ENCODE data around the gene BST2.

Gene BST2

DNA sequence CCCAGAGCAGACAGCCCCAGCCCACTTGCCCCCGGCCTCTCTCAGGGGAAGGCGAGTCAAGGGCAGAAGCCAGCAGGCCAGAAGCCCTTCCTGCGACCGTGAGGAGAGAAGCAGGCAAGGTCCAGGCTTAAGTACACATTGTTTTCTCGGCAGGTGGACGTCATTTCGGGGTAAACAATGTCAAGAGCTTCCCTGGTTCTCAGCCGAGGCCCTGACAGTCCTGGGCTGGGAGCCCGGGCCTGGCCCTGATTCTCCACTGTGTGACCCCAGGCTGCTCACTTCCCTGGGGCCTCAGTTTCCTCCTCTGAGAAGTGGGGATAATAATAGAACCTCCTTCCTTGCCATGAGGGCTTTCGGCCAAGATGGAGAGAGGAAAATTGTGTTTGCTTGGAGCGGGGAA, 47.7 kb downstream of the BST2 start:
- no peak for TF ChIP-seq GLI2 (tag by site-specific recombination; IDR thresholded peaks at IDR 0.05; ENCODE audit: borderline replicate concordance, low read depth)
- TF ChIP-seq ZNF530 (tag by site-specific recombination; IDR thresholded peaks at IDR 0.05; ENCODE audit: low read depth), result no peak
- TF ChIP-seq, protein P1, sequence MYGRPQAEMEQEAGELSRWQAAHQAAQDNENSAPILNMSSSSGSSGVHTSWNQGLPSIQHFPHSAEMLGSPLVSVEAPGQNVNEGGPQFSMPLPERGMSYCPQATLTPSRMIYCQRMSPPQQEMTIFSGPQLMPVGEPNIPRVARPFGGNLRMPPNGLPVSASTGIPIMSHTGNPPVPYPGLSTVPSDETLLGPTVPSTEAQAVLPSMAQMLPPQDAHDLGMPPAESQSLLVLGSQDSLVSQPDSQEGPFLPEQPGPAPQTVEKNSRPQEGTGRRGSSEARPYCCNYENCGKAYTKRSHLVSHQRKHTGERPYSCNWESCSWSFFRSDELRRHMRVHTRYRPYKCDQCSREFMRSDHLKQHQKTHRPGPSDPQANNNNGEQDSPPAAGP (tag by site-specific recombination; IDR thresholded peaks at IDR 0.05), result no peak
- no peak for TF ChIP-seq ZNF350 (tag by site-specific recombination; IDR thresholded peaks at IDR 0.05)
- CTCF ChIA-PET, result interaction anchor here (1.4 kb wide), 1 partner anchor 9 kb away, joined by 3 read pairs; no protein-coding TSS in a partner anchor
- Histone ChIP-seq H3K4me1 (ENCODE audit: control insufficient read depth, insufficient read depth, low read length) (no peaks in the 10 kb centered on the region), H3K27ac (ENCODE audit: extremely low read depth, low read depth, low read length) (no peak overlapping the region), H3K4me3 (ENCODE audit: low read depth, low read length) (no peak overlapping the region), H3K36me3 (ENCODE audit: control insufficient read depth in 2 of 2, insufficient read depth in 1 of 2, low read length in 2 of 2) (no peaks in the 10 kb centered on the region), H3K9me3 (ENCODE audit: control insufficient read depth, insufficient read depth, low read depth, low read length) (no peaks in the 10 kb centered on the region)
- POLR2A ChIA-PET, result interaction anchor here (0.7 kb wide), 1 partner anchor 826 kb away, joined by 4 read pairs; no protein-coding TSS in a partner anchor

DNA sequence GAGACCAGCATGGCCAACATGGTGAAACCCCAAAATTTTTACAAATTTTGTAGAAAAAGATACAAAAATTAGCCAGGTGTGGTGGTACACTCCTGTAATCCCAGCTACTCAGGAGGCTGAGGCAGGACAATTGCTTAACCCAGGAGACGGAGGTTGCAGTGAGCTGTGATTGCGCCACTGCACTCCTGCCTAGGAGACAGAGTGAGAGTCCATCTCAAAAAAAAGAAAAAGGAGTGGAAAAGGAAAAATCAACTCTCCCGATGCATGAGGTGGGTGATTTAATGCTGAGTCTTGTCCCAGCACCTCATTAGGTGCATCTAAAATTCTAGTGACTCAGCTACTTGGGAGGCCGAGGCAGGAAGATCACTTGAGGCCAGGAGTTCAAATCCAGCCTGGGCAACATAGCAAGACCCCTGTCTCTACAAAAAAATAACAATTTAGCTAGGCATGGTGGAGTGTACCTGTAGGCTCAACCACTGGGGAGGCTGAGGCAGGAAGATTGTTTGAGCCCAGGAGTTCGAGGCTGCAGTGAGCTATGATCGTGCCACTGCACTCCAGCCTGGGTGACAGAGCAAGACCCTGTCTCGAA, 48.3 kb downstream of the BST2 start:
- no peaks in the 10 kb centered on the region for H3K9me3 ChIP-seq (ENCODE audit: control insufficient read depth, insufficient read depth, low read depth, low read length)
- H3K36me3 ChIP-seq (ENCODE audit: control insufficient read depth in 2 of 2, insufficient read depth in 1 of 2, low read length in 2 of 2), result no peaks in the 10 kb centered on the region
- no peak for TF ChIP-seq ZSCAN16 (tag by site-specific recombination; IDR thresholded peaks at IDR 0.05)
- TF ChIP-seq ZNF121 (tag by site-specific recombination; IDR thresholded peaks at IDR 0.05), result peak; percentile 65
- peak; percentile 71 for TF ChIP-seq PRDM1 (tag by site-specific recombination; IDR thresholded peaks at IDR 0.05)
- no peak for TF ChIP-seq ZSCAN30 (tag by site-specific recombination; IDR thresholded peaks at IDR 0.05)
- TF ChIP-seq, protein P2, sequence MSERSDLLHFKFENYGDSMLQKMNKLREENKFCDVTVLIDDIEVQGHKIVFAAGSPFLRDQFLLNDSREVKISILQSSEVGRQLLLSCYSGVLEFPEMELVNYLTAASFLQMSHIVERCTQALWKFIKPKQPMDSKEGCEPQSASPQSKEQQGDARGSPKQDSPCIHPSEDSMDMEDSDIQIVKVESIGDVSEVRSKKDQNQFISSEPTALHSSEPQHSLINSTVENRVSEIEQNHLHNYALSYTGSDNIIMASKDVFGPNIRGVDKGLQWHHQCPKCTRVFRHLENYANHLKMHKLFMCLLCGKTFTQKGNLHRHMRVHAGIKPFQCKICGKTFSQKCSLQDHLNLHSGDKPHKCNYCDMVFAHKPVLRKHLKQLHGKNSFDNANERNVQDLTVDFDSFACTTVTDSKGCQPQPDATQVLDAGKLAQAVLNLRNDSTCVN (tag by site-specific recombination; optimal IDR thresholded peaks at IDR 0.05), result no peak
- TF ChIP-seq, protein P3, sequence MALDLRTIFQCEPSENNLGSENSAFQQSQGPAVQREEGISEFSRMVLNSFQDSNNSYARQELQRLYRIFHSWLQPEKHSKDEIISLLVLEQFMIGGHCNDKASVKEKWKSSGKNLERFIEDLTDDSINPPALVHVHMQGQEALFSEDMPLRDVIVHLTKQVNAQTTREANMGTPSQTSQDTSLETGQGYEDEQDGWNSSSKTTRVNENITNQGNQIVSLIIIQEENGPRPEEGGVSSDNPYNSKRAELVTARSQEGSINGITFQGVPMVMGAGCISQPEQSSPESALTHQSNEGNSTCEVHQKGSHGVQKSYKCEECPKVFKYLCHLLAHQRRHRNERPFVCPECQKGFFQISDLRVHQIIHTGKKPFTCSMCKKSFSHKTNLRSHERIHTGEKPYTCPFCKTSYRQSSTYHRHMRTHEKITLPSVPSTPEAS (tag by site-specific recombination; IDR thresholded peaks at IDR 0.05), result no peak
- no peak overlapping the region for H3K27ac ChIP-seq (ENCODE audit: extremely low read depth, low read depth, low read length)
- ChIA-PET POLR2A (no interaction called here), CTCF (interaction anchor here (1.4 to 1.7 kb wide), 2 partner anchors 8 to 29 kb away, joined by 3 to 7 read pairs; no protein-coding TSS in a partner anchor)
- H3K4me1 ChIP-seq (ENCODE audit: control insufficient read depth, insufficient read depth, low read length), result no peaks in the 10 kb centered on the region
- no peak overlapping the region for H3K4me3 ChIP-seq (ENCODE audit: low read depth, low read length)

DNA sequence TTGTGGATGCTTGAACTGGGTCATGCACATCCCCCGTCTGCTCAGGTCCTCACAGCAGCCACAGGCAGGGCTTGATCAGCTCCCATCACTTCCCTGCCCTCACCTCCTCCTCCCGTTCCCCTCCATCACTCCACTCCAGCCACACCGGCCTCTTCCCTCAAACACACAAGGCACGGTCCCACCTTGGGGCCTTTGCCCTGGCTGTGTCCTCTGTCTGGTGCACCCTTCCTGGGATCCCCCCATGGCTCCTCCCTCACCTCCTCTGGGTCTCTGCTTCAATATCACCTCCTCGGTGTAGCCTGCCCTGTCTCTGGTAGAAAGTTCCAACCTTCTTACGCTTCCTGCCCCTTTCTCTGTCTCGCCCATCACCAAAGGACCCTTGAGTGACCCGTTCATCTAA, 52.0 kb downstream of the BST2 start:
- H3K27ac ChIP-seq (ENCODE audit: extremely low read depth, low read depth, low read length), result no peak overlapping the region
- TF ChIP-seq ZFHX2 (tag by site-specific recombination; conservative IDR thresholded peaks at IDR 0.05), result no peak
- no peak for TF ChIP-seq ZNF629 (tag by site-specific recombination; IDR thresholded peaks at IDR 0.05)
- TF ChIP-seq OVOL3 (tag by site-specific recombination; IDR thresholded peaks at IDR 0.05), result no peak
- TF ChIP-seq, protein P4, sequence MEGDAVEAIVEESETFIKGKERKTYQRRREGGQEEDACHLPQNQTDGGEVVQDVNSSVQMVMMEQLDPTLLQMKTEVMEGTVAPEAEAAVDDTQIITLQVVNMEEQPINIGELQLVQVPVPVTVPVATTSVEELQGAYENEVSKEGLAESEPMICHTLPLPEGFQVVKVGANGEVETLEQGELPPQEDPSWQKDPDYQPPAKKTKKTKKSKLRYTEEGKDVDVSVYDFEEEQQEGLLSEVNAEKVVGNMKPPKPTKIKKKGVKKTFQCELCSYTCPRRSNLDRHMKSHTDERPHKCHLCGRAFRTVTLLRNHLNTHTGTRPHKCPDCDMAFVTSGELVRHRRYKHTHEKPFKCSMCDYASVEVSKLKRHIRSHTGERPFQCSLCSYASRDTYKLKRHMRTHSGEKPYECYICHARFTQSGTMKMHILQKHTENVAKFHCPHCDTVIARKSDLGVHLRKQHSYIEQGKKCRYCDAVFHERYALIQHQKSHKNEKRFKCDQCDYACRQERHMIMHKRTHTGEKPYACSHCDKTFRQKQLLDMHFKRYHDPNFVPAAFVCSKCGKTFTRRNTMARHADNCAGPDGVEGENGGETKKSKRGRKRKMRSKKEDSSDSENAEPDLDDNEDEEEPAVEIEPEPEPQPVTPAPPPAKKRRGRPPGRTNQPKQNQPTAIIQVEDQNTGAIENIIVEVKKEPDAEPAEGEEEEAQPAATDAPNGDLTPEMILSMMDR (tag by site-specific recombination; IDR thresholded peaks at IDR 0.05), result no peak
- no peak for TF ChIP-seq ZNF529 (tag by site-specific recombination; IDR thresholded peaks at IDR 0.05; ENCODE audit: insufficient replicate concordance)
- TF ChIP-seq, protein P5, sequence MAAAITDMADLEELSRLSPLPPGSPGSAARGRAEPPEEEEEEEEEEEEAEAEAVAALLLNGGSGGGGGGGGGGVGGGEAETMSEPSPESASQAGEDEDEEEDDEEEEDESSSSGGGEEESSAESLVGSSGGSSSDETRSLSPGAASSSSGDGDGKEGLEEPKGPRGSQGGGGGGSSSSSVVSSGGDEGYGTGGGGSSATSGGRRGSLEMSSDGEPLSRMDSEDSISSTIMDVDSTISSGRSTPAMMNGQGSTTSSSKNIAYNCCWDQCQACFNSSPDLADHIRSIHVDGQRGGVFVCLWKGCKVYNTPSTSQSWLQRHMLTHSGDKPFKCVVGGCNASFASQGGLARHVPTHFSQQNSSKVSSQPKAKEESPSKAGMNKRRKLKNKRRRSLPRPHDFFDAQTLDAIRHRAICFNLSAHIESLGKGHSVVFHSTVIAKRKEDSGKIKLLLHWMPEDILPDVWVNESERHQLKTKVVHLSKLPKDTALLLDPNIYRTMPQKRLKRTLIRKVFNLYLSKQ (tag by site-specific recombination; IDR thresholded peaks at IDR 0.05; ENCODE audit: borderline replicate concordance), result no peak
- no peak for TF ChIP-seq ZNF610 (tag by site-specific recombination; IDR thresholded peaks at IDR 0.05; ENCODE audit: borderline replicate concordance)
- no peak for TF ChIP-seq GLI2 (tag by site-specific recombination; IDR thresholded peaks at IDR 0.05; ENCODE audit: borderline replicate concordance, low read depth)
- TF ChIP-seq ZEB2 (tag by site-specific recombination; IDR thresholded peaks at IDR 0.05), result no peak
- H3K36me3 ChIP-seq (ENCODE audit: control insufficient read depth in 2 of 2, insufficient read depth in 1 of 2, low read length in 2 of 2), result no peaks in the 10 kb centered on the region
- H3K4me1 ChIP-seq (ENCODE audit: control insufficient read depth, insufficient read depth, low read length), result no peaks in the 10 kb centered on the region
- no peak overlapping the region for H3K4me3 ChIP-seq (ENCODE audit: low read depth, low read length)
- ChIA-PET CTCF (no interaction called here), POLR2A (no interaction called here)
- no peaks in the 10 kb centered on the region for H3K9me3 ChIP-seq (ENCODE audit: control insufficient read depth, insufficient read depth, low read depth, low read length)

Data from HEK293 (cell line).